MG63 (cell line): ENCODE data around the gene AMN. TPM values are rescaled to one million over a fixed set of nuclear protein-coding genes. Genes with fewer than 3 reads are reported as not detected.
"Not testable (repeated sequence)": the region's sequence is repeated elsewhere in the genome, so short reads cannot be mapped to it uniquely, and the experiment has no call there.

Experiments used
- DNase-seq: peaks from one replicate; pipeline ENCODE4 v3.0.0-alpha.2; 2020
- H3K27me3 ChIP-seq: fragments of 250-450 bp; sonication (Bioruptor Pico); 2 replicates; pipeline ENCODE4 v1.5.1; 2020; ENCODE audit warnings: mild to moderate bottlenecking, moderate library complexity
- H3K36me3 ChIP-seq: fragments of 250-450 bp; sonication (Bioruptor Pico); 2 replicates; pipeline ENCODE4 v1.5.1; 2020; ENCODE audit warnings: mild to moderate bottlenecking, moderate library complexity
- H3K4me3 ChIP-seq: fragments of 250-450 bp; sonication (Bioruptor Pico); 2 replicates; pipeline ENCODE4 v1.5.1; 2020; ENCODE audit warnings: mild to moderate bottlenecking, moderate library complexity
- H3K9me3 ChIP-seq: fragments of 250-450 bp; sonication (Bioruptor Pico); 2 replicates; pipeline ENCODE4 v1.5.1; 2020; ENCODE audit warnings: mild to moderate bottlenecking, moderate library complexity
- total RNA-seq: library from RNA; depleted of rRNA; stranded (reverse); fragments of >200 nt; shearing (Covaris generic); gene quantifications from 2 replicates; pipeline ENCODE4 v1.2.3, GENCODE V29; 2014; ENCODE audit warnings: low replicate concordance

AMN gene
- total RNA-seq, 1 experiment from 2014 or later: 0.43 TPM

DNA sequence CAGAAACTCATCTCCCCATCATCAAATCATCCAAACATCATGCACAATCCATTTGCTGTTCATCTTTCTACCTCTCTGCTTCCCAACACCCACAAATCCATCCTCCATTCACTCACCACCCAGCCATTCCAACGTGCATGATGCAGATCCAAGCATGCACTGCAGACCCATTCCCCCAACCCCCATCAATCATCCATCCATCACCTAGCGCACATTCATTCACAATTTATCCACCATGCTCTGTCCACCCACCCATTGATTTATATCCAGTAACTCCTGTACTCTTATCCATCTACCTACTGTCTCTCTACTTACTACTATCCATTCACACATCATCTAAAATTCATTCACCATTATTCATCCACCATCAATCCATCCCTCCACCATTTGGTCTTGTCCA, 4.0 kb upstream of the AMN start:
- H3K36me3 ChIP-seq: no peaks in the 10 kb centered on the region
- no peak overlapping the region for H3K4me3 ChIP-seq
- no peaks in the 10 kb centered on the region for H3K9me3 ChIP-seq
- DNase-seq: no peak
- no peaks in the 10 kb centered on the region for H3K27me3 ChIP-seq

DNA sequence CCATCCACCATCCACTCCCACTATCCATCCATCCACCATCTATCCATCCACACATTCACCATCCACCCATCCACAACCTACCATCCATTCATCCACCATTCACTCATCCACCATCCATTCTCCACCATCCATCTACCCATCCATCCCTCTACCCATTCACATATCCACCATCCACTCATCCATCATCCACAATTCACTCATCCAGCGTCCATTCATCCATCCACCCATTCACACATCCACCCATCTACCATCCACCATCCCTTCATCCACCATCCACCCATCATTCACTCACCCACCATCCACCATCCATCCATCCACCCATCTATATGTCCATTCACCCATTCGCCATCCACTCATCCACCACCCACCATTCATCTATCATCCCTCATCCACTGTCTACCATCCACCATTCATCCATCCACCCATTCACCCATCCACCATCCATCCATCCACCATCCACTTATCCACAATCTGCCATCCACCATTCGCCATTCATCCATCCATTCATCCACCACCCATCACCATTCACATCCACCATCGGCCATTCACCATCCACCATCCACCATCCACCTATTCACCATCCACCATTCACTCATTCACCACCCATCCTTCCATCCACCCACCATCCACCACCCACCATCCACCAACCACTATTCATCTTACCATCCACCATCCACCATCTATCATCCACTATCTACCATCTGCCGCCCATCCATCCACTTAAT, 2.0 kb upstream of the AMN start:
- Histone ChIP-seq H3K4me3 (no peak overlapping the region), H3K27me3 (no peaks in the 10 kb centered on the region), H3K9me3 (no peaks in the 10 kb centered on the region), H3K36me3 (no peaks in the 10 kb centered on the region)
- DNase-seq: no peak

DNA sequence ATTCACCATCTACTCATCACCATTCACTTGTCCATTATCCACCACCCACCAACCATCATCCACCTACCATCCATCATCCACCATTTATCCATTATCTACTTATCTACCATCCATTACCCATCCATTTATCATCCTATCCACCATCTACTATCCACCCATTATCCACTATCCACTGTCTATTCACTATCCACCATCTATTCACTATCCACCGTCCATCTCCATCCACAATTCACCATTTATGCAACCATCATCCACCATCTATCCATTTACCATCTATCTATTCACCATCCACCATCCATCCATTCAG, 1.5 kb upstream of the AMN start:
- Histone ChIP-seq H3K4me3 (no peak overlapping the region), H3K9me3 (no peaks in the 10 kb centered on the region), H3K27me3 (no peaks in the 10 kb centered on the region), H3K36me3 (no peaks in the 10 kb centered on the region)
- no peak for DNase-seq

DNA sequence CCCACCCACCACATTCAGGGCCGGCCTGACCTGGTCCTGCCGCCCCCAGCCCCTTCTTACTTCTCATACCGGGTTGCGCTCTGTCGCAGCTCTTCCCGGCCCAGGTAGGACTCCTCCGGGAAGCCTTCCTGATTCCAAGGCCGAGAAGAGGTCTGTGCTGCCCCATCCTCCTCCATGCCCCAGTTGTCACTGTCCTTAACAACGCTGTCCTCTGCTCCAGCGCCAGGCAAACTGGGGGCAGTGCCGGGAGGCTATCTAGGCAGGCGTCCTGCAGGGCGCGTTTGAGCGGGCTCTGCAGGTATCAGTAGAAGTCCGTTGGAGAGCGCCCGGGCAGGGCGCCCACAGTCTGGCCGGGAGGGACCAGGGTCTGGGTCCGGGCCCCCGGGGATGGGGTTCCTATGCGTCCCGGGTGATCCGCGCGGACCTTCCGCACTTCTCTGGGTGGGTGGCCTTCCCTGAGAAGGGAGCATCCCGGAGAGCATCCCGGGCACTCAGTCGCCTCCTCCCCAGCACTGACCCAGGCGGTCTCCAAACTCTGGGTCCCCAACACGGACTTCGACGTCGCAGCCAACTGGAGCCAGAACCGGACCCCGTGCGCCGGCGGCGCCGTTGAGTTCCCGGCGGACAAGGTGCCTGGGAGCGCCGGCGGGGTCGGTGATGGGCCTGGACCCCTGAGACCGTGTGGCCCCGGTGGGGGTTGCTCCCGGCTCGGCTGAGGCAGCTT, 900 bp downstream of the AMN start:
- Histone ChIP-seq H3K27me3 (no peaks in the 10 kb centered on the region), H3K4me3 (no peak overlapping the region), H3K36me3 (no peaks in the 10 kb centered on the region), H3K9me3 (no peaks in the 10 kb centered on the region)
- no peak for DNase-seq

DNA sequence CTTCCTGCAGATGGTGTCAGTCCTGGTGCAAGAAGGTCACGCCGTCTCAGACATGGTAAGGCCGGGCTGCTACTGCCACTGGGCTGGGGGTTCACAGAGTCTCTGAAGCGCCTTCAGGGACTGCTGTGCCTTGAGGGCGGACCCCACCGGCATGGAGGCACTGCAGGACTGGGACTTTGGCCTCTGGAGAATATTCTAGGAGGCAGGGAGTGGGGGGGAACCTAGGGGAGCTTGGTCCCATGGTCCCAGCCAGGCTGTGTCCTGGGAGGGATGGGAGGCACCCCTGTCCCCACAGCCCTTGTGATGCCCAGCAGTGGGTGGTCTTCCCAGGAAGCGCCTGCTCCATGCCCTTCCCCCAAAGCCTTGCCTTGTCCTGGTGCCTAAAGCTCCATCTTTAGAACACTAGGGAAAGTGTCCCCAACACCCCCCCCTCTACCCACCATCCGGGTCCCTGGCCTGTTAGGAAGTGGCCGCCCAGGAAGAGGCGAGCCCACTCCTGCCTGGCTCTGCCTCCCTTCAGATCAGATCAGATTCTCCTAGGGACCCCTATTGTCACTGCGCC, 1.5 kb downstream of the AMN start:
- H3K9me3 ChIP-seq: no peaks in the 10 kb centered on the region
- H3K27me3 ChIP-seq: no peaks in the 10 kb centered on the region
- H3K36me3 ChIP-seq: no peaks in the 10 kb centered on the region
- no peak overlapping the region for H3K4me3 ChIP-seq
- no peak for DNase-seq

DNA sequence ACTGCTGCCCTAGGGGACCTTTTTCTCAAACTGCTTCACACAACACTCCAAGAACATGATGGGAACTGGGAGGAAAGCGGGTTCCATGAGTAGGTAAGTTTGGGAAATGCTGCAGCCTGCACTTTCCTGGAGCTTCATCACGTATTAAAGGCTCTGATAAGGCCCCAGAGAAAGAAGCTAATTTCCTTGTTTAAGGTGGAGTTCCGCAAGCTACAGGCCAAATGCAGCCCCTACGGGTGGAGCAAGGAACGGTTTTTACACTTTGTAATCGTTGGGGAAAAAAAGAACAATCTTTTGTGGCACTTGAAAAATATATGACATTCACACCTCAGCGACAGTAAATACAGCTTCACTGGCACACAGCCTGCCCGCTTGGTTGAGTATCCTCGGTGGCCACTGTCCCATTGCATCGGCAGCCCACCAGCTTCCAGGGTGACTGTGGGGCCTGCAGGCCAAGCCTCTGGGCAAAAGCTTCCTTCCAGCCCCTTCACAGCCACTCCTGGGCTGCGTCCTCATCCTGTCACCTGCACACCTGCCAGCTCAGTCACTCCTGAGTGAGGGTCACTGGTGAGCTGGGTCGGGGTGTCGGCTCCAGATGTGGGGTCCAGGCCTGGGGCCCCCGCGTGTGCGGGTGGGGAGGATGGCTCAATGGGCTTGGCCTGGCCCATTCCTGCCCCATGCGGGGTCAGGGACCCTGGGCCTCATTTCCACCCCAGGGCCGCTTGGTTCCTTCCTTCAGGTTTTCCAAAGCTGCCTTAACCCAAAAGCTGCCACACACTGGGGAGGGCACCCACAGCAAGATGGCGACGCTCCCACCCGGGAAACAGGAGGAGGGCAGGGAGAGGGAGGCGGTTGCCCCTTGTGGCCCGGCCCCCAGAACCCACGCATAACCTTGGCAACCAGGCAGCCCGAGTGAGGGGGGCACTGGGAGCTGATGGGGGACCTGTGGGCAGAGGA, 2.4 kb downstream of the AMN start:
- H3K4me3 ChIP-seq: no peak overlapping the region
- no peaks in the 10 kb centered on the region for H3K36me3 ChIP-seq
- no peak for DNase-seq
- H3K27me3 ChIP-seq: no peaks in the 10 kb centered on the region
- H3K9me3 ChIP-seq: no peaks in the 10 kb centered on the region

DNA sequence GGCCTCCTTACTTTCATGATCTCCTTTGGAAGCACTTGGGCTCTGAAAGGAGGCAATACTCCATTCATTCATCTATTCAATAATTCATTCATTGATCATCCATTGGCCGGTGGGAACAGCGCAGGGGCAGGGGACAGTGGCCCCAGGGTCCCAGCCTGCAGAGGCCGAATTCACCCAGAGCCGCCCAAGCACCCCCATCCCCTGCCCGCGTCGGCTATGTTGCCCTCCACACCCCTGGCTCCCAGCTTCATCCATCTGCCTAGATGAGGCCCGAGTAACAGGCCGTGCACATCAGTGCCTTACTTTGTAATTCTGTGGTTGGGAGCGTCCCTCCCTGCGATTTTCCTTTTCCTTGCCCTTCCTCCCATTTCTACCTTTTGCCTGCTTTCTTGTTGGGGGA, 3.2 kb downstream of the AMN start:
- no peaks in the 10 kb centered on the region for H3K27me3 ChIP-seq

DNA sequence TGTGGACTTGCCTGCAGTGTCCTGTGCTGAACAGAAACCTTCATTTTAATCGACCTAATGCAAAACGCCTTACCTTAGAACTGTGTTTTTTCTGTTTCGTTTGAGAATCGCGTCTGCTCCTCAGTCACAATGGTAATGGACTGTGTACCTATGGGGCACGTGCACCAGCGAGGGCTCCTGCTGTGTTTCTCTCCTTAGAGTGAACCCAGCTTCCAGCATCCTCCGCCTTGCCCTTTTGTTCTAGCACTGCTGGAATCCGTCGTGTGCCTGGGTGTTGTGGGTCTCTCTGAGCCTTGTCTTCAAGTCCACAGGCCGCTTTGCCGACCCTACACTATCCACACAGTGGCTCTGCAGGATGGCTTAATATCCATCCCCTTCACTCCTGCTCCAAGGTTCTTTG, 3.6 kb downstream of the AMN start:
- Histone ChIP-seq H3K4me3 (no peak overlapping the region), H3K36me3 (no peaks in the 10 kb centered on the region), H3K27me3 (no peaks in the 10 kb centered on the region), H3K9me3 (no peaks in the 10 kb centered on the region)
- no peak for DNase-seq

More for the DNA sequence above, 3.2 kb downstream of the AMN start:
- DNase-seq: no peak
- no peaks in the 10 kb centered on the region for H3K36me3 ChIP-seq
- no peaks in the 10 kb centered on the region for H3K9me3 ChIP-seq
- H3K4me3 ChIP-seq: no peak overlapping the region

DNA sequence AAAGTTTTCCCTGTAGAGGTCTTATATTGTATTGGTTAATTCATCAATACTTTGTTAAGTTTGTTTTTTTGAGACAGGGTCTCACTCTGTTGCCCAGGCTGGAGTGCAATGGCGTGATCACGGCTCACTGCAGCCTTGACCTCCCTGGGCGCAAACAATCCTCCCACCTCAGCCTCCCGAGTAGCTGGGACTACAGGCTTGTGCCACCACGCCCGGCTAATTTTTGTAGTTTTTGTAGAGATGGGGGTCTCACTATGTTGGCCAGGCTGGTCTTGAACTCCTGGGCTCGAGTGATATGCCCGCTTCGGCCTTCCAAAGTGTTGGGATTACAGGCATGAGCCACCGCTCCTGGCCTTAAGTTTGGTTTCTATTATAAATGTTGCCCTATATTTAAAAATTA, 4.4 kb downstream of the AMN start:
- H3K9me3 ChIP-seq, H3K27me3 ChIP-seq, H3K4me3 ChIP-seq: not testable (repeated sequence)

DNA sequence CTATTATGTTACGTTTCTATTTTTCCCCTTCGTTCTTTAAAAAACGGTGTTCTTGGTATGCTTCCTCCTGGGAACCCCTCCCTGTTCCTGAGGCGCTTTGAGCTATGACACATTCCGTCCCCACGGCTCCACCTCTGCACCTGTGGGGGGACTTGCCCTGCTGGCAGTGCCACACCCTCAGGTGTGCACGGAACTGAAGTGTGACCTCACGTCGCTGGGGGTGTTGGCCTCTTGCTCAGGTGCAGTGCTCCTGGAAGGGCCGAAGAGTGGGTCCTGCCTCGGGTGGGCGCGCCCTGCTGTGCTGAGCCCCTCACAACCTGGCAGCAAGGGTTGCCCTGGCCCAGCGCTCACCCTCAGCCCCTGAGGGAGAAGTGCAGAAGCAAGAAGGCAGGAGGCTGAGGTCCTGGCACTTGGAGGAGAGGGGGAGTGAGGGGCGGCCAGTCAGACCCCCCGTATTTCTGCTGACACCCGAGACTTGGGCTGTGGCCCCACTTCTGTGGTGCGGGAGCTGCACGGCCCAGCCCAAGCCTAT, 4.9 kb downstream of the AMN start:
- no peak overlapping the region for H3K4me3 ChIP-seq
- H3K27me3 ChIP-seq: no peaks in the 10 kb centered on the region
- H3K9me3 ChIP-seq: no peaks in the 10 kb centered on the region
- DNase-seq: no peak
- no peaks in the 10 kb centered on the region for H3K36me3 ChIP-seq

More for the DNA sequence above, 4.4 kb downstream of the AMN start:
- not testable (repeated sequence) for H3K36me3 ChIP-seq, DNase-seq

DNA sequence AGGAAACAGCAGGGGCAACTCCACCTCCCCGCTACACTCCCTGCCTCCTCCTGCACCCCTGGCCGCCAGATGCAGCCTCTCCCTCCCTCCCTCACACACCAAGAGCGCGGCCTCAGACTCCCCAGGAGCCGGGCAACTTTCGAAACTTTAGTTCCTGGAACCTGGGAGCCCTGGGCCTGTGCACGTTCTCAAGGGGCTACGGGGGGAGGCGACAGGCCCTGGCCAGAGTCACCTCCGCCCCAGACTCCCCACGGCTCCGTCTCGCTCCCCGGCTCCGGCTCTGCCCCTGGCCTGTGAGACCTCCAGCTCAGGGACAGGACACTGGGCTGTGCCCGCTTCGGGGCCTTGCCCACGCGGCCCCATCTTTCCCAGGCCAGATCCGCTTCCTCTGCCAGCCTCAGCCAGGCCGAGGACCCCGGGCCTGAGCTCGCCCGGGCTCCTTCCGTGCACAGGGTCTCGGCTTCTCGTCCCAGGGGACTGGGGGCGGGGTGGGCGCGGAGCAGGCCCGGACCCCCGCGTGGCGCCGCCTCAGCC, 5.5 kb downstream of the AMN start:
- Histone ChIP-seq H3K9me3 (no peaks in the 10 kb centered on the region), H3K27me3 (no peaks in the 10 kb centered on the region), H3K4me3 (no peak overlapping the region), H3K36me3 (no peaks in the 10 kb centered on the region)
- DNase-seq: no peak

DNA sequence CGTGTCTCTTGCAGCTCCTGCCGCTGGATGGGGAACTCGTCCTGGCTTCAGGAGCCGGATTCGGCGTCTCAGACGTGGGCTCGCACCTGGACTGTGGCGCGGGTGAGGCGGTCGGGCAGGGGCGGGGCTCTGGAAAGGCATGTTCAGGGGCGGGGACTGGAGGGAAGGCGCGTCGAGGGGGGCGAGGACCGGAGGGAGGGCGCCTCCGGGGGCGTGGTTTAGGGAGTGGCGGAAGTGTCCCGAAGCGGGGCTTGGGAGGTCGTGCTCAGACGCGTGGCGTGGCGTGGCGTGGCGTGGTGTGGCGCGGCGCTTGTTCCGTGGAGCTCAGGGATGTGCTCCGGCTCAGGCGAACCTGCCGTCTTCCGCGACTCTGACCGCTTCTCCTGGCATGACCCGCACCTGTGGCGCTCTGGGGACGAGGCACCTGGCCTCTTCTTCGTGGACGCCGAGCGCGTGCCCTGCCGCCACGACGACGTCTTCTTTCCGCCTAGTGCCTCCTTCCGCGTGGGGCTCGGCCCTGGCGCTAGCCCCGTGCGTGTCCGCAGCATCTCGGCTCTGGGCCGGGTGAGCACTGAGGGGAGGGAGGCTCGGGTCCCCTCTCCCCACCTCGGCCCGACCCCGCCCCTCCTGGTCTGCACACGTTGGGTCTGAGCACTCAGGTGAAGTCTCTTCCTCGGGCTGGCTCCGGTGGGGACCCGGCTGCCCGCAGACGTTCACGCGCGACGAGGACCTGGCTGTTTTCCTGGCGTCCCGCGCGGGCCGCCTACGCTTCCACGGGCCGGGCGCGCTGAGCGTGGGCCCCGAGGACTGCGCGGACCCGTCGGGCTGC, 6.2 kb downstream of the AMN start:
- Histone ChIP-seq H3K27me3 (no peaks in the 10 kb centered on the region), H3K4me3 (no peak overlapping the region), H3K9me3 (no peaks in the 10 kb centered on the region), H3K36me3 (no peaks in the 10 kb centered on the region)
- no peak for DNase-seq

DNA sequence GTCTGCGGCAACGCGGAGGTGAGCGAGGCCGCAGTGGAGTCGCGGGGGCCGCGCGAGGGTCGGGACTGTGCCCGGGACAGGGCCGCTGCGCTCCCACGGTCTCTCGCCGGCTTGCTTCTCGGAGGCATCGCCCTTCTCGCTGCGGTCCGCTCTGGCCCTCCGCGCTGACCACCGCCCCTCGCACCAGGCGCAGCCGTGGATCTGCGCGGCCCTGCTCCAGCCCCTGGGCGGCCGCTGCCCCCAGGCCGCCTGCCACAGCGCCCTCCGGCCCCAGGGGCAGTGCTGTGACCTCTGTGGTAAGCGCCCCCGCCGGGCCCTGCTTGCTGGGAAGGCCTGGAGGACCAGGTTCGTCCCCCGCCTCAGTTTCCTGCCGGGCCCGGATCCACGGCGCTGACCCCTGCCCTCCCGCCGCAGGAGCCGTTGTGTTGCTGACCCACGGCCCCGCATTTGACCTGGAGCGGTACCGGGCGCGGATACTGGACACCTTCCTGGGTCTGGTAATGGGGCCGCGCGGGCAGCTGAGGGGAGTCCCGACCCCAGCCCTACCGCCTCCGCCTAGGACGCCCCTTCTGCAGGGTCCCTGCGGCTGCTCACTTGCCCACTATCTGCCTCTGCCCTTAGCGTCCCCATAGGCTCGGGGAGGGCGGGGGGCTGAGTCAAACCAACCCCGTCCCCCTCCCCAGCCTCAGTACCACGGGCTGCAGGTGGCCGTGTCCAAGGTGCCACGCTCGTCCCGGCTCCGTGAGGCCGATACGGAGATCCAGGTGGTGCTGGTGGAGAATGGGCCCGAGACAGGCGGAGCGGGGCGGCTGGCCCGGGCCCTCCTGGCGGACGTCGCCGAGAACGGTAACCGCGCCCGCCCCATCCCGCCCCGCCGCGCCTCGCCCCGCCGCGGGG, 7.0 kb downstream of the AMN start:
- Histone ChIP-seq H3K4me3 (no peak overlapping the region), H3K27me3 (no peaks in the 10 kb centered on the region), H3K36me3 (no peaks in the 10 kb centered on the region), H3K9me3 (no peaks in the 10 kb centered on the region)
- no peak for DNase-seq

DNA sequence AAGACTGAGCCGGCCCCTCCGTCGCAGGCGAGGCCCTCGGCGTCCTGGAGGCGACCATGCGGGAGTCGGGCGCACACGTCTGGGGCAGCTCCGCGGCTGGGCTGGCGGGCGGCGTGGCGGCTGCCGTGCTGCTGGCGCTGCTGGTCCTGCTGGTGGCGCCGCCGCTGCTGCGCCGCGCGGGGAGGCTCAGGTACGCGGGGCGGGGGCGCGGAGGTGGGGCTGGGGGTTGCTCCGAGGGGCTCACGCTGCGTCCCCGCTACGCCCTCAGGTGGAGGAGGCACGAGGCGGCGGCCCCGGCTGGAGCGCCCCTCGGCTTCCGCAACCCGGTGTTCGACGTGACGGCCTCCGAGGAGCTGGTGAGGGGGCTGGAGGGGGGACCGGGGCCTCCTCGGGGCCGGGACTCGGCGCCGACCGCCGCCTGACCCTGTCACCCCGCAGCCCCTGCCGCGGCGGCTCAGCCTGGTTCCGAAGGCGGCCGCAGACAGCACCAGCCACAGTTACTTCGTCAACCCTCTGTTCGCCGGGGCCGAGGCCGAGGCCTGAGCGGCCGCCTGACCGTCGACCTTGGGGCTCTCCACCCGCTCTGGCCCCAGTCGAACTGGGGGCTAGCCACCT, 7.8 kb downstream of the AMN start:
- Histone ChIP-seq H3K4me3 (no peak overlapping the region), H3K27me3 (no peaks in the 10 kb centered on the region), H3K9me3 (no peaks in the 10 kb centered on the region), H3K36me3 (no peaks in the 10 kb centered on the region)
- DNase-seq: no peak
